Left ventricle myocardium superior (tissue), 1 donor: ENCODE measurements around the gene TMEM132C. TPM values are rescaled to one million over a fixed set of nuclear protein-coding genes. Genes with fewer than 3 reads are reported as not detected.
"Not testable (repeated sequence)": the region's sequence is repeated elsewhere in the genome, so short reads cannot be mapped to it uniquely, and the experiment has no call there.

Source experiments
- ATAC-seq: fragments of 200-7000 bp; cut with Tn5 transposase; one replicate; pipeline ENCODE4 v1.9.1; 2020; ENCODE audit warnings: mild to moderate bottlenecking, moderate library complexity
- DNase-seq: peaks from one replicate; pipeline ENCODE4 v3.0.0-alpha.2; 2020
- intact Hi-C: fragments of 100-400 bp; cut with micrococcal nuclease; formaldehyde crosslinking; loops from one replicate; pipeline ENCODE4 v1.11.0; 2022
- total RNA-seq: library from RNA; stranded (reverse); fragmentation: NEBNext Ultra II Directional; extraction: Animal tissue kit (Norgen Biotek cat#: 25700); gene quantifications from one replicate; pipeline ENCODE4 v1.2.1, GENCODE V29; 2021
- donor health status: DM: no; HTN: yes; CAD: no; lungs with severe emphysema.

TMEM132C gene
- total RNA-seq, 1 donor from 2014 or later, result 1.0 TPM

GRCh38 chr12:128450810-128451209 is 183.8 kb downstream of the TMEM132C start:
- DNase-seq (no peak), ATAC-seq (no peak)
- intact Hi-C loops, result no loop called here

GRCh38 chr12:128455851-128456250 is 188.9 kb downstream of the TMEM132C start:
- intact Hi-C loops, result no loop called here
- ATAC-seq (no peak), DNase-seq (no peak)

- intact Hi-C loops, result no loop called here
- DNase-seq (no peak), ATAC-seq (no peak)
Observed at GRCh38 chr12:128456922-128457321, 190.0 kb downstream of the TMEM132C start.

DNA sequence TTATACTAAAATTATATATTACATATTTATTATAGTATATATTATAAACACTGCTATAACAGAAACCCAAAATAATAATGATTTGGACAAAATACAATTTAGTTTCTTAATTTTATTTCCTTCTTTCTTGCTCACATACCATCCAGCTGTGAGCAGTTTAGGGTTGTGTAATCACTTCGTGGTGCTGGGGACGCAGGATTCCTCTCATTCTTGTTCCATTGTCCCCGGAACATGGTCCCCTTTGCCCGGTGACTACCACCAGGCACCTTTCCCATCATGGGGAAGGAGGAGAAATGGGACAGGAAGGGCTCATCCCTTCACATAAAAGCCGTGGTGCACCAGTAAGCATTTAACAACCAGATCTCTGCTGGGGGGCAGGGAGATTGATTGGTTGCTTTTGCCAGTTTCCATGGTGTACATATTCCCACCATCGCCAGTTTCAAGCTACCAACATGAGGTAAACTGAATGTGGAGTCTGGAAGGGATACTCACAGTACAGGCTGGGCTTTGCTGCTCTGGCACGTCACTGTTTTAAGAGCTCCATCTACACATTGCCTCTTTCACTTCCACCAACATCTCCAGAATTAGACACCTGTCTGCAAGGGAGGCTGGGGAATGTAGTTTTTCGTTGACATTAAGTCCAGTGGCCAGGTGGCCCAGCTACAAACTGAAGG is 191.5 kb downstream of the TMEM132C start:
- DNase-seq (no peak), ATAC-seq (no peak)
- intact Hi-C loops, result no loop called here

- no peak for DNase-seq
- intact Hi-C loops, result no loop called here
- no peak for ATAC-seq
Observed at GRCh38 chr12:128459067-128459466, 192.1 kb downstream of the TMEM132C start.

DNA sequence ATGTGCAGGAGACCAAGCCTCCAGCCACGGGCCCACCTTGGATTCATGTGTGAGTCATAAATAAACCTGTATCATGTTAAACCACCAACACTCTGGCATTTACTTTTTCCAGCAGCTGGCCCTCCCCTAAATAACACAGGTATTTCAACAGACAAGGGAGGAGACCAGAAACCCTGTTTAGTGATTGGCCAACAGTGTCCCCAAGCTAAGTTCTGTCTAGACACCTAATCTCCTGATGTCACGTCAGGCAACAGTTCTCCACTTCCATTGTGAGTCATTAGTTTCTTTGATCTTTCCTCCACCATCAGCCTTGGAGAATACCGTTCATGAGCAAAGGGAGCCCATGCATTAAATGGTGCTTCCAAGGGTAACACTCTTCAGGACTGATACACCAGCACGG is 196.9 kb downstream of the TMEM132C start:
- intact Hi-C loops, result no loop called here
- DNase-seq, result no peak
- ATAC-seq, result no peak

DNA sequence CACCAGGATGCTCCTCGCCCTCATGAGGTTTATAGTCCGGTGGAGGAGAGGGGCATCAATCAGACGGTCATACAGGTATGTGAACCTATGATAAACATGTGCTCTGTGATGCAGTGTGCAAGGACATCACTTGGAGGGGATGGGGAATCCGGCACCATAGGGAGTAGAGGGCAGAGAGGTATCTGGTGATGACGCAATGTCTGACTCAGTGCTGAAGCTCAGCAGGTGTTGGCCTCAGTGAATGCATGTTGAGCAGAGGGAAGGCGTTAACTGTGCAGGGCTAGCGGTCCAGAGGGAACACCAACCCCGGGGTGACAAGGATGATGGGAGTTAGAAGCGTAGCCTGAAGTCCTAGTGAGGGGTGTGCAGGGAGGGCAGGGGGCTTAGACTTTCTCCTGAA is 200.9 kb downstream of the TMEM132C start:
- intact Hi-C loops, result no loop called here
- no peak for ATAC-seq
- DNase-seq, result no peak

DNA sequence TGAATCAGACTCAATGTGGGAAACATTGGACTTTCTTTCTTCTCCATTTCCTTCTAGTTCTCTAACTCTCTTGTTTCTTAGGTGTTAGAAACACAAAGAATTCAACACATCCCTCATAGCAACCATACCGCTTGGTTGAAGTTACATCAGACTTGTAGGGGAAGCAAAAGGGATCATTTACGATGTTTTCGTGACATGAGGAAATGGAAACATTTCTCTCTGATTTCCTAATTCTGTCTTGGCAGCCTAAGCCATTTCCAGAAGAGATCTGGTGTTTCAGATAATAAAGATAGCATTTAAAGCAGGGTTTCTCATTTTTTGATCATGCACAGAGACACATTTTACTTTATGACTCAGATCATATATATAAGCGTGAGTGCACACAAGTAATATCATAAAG is 202.0 kb downstream of the TMEM132C start:
- intact Hi-C loops, result no loop called here
- ATAC-seq (no peak), DNase-seq (no peak)

GRCh38 chr12:128471491-128471890 is 204.5 kb downstream of the TMEM132C start:
- ATAC-seq, result no peak
- intact Hi-C loops, result no loop called here
- no peak for DNase-seq

DNA sequence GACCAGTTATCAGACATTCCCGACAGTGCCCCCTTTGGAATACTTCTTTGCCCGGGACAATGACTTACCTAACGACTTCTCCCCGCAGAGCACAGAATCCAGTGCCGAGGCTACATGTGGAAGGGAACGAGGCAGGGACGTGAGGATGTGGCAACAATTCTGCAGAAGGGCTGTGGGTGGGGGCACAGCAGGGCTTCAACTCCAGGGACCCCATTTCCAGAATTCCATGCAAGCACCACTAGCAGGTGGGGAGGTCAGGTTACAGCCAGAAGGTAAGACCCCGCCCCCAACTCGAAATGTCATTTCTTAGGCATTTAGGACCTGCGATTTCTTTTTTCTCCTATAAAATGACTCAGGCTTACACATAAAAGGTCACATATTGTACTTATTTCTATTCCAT is 207.9 kb downstream of the TMEM132C start:
- ATAC-seq (no peak), DNase-seq (no peak)
- intact Hi-C loops, result no loop called here

- ATAC-seq, result no peak
- DNase-seq, result no peak
- intact Hi-C loops, result no loop called here
Observed at GRCh38 chr12:128476266-128476665, 209.3 kb downstream of the TMEM132C start.

- intact Hi-C loops, result no loop called here
- DNase-seq (no peak), ATAC-seq (no peak)
Observed at GRCh38 chr12:128483526-128484255, 216.7 kb downstream of the TMEM132C start.

GRCh38 chr12:128497376-128497775 is 230.4 kb downstream of the TMEM132C start:
- intact Hi-C loops, DNase-seq, ATAC-seq: not testable (repeated sequence)

GRCh38 chr12:128507470-128507869 is 240.5 kb downstream of the TMEM132C start:
- ATAC-seq (no peak), DNase-seq (no peak)
- intact Hi-C loops, result no loop called here

- no peak for DNase-seq
- intact Hi-C loops, result no loop called here
- ATAC-seq, result no peak
Observed at GRCh38 chr12:128509170-128509569, 242.2 kb downstream of the TMEM132C start.

DNA sequence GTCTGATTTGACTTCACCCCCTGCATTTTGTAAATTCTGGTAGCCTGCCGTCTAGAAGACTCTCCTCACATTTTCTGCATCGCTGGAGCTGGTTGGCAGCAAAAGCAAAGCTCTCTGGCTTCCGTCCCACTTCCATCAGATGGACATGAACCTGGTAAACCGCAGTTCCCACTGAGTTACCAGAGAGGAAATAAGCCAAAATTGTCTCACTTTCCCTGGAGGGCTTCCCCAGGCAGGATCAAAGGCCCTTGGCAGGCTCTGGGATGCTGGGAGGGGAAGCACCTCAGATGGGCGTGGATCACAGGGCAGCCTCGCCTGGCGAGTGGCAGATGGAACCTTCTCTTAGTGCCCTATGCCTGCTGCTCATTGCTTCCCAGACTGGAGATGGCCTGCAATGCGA is 243.5 kb downstream of the TMEM132C start:
- ATAC-seq (no peak), DNase-seq (no peak)
- intact Hi-C loops, result no loop called here

DNA sequence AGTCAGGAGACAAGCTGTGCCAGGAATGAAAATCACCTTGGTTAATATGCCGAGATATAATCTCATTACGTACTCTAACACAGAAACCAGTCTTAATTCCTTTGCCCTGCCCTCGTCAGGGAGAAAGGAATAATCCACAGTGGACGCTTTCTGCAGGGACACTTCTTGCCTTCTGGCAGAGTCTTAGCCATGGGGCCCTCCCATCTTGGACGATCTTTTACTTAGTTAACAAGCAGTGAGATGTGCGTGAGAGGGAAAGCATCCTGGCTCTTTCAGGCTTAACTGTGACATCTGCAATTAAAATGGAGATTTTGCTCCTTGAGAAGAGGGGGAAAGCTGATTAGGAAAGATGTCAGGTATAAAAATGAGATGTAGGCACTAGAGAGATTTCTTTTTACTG is 246.4 kb downstream of the TMEM132C start:
- intact Hi-C loops, result no loop called here
- DNase-seq (no peak), ATAC-seq (no peak)

DNA sequence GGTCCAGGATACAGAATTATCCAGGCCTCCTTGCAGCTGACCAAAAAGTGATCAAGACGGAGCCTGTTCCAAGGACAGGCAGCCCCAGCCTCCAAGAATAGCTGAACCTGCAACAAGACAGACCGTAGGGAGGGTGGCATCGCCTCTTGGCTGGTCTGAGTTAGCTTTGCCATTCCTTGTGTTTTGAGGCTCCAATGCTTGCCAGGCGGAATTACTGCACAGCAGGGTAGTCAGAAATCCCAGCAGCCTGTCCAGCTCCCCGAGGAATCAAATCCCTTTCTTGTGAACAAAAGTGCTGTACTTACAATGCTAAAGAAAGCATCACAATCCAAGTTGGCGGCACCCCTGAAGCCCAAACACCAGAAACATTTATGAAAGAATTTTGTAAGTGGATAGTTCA is 246.9 kb downstream of the TMEM132C start:
- intact Hi-C loops, result no loop called here
- no peak for ATAC-seq
- no peak for DNase-seq

- DNase-seq (no peak), ATAC-seq (no peak)
- intact Hi-C loops, result no loop called here
Observed at GRCh38 chr12:128518644-128519043, 251.7 kb downstream of the TMEM132C start.

DNA sequence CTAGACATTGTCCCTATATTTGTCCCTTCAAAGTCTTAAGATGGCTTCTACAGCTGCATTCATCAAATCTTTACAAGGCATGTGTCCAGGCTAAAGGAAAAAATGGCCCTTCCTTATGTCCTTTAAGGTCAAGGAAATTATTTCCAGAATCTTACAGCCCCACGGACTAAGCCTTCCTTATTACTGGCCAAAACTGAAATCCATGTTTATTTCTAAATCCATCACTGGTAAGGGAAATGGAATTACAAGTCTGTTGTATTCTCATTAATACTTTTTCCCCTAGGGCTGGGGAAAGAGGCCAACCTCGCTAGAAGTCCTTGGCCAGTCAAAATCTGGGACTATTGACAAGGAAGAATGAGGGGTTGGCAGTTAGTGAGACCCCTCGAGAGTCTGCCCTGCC is 252.5 kb downstream of the TMEM132C start:
- intact Hi-C loops, result no loop called here
- DNase-seq (no peak), ATAC-seq (no peak)

- DNase-seq (no peak), ATAC-seq (no peak)
Observed at GRCh38 chr12:128521981-128522380, 255.0 kb downstream of the TMEM132C start.

More at GRCh38 chr12:128521981-128522380, 255.0 kb downstream of the TMEM132C start:
- intact Hi-C loops, result no loop called here
